ENCODE results near the gene MAT2B.

The MAT2B gene

DNA sequence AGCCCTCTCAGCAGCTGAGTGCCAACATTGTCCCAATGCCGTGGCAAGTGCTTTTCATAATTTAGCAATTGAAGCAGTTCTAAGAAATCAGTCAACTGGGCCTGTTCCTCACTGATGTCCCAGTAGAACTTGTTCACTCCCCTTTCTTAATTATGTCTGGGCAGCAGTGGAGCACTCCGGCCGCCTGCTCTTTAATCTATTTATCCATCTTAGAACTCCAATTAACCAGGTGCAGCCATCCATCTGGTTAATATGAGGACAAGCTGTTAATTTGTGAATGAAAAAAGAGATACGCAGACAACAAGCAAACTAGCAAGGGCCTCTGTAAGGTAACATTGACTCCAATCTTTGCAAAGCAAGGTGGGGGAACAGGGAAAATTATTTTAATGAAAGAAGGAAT lies 39.4 kb downstream of the MAT2B start:
- no peak overlapping the region for H3K27ac ChIP-seq
- no peak for DNase-seq (ENCODE audit: low read depth, low spot score)

DNA sequence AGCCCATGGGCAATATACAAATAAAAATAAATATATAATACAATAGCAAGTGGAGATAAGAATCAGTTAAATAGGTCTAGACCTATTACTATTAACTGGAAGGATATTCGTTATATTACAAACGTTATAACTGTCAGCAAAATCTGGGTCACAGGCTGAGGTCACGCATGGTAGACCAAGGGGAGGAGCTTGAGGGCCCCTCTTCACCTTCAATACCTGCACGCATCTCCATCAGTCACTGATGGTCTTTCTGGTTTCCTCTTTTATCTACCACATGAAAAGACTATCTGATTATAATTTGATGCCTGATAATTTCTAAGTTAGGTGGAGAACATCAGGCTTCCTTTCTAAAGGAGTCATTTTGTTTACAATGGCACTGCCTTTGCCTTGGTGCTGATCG lies 43.2 kb downstream of the MAT2B start:
- DNase-seq (ENCODE audit: low read depth, low spot score), result no peak
- no peak overlapping the region for H3K27ac ChIP-seq

DNA sequence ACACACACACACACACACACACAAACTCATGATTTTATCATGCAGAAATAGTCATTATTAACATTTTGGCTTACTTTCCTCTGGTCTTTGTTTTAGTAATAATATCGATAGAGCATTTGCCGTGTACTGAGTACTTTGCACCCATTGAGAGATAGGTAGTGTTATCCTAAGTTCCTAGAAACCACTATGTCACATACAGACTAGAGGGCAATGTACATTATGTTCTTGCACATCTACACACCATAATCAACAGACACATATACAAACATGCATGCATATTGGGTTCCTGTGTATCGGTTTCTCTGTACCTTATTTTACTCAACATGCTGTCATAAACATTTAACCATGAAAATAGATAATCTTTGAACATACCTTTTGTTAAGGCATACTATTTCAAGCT lies 45.7 kb downstream of the MAT2B start:
- DNase-seq (ENCODE audit: low read depth, low spot score), result no peak
- no peak overlapping the region for H3K27ac ChIP-seq

DNA sequence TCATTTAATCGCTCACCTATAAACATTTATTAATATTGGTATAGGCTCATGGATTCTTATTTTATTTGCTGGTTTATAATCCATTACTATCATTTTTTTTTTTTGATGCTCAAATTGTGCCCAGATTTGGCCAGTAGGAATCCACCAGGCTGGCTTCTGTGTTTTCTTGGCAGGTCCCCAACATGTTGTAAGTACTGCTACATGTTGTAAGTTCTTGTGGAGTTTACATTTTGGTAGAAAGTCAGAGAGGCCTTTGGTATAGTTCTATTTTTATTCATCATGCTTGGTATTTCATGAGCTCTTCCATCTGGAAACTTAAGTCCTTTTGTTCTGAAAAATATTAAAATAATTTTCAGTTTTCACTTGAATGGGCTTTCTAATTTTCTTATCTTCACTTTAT lies 47.1 kb downstream of the MAT2B start:
- no peak for DNase-seq (ENCODE audit: low read depth, low spot score)
- H3K27ac ChIP-seq, result no peak overlapping the region

DNA sequence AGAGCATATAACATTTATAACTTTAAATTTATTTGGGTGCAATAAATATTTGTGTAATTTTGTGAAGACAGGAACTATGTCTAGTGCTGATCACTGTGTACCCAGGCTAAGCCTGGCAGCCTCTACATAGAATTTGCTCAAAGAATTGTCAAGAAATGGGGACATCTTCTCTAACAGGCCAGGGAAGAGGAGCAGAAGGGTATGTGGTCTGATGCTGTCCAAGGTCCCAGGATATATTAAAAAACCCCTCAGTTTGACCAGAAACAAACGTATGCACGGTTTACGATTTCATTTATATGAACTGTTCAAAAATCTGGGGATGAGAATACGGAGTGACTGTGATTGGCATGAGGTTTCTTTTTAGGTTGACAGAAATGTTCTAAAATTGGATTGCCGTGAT lies 55.9 kb downstream of the MAT2B start:
- DNase-seq (ENCODE audit: low read depth, low spot score), result no peak
- no peak overlapping the region for H3K27ac ChIP-seq

DNA sequence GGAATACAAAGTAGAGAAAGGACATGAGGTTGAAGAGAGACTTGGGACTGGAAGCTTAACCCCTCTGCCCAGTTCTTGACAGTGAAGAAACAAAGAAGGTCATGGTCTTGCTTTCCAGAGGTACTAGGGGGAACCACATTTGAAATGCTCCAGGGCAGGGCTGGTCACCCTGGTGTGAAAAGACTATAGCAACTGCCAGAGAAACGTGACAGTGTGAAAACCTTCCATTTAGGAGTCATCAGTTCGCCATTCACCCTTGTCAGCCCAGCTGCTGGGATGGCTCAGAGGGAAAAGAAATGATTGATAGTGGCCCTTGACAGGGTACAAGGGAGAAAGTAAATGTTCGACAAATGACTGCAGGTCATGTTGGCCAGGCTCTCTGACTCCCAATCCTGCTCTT lies 56.7 kb downstream of the MAT2B start:
- H3K27ac ChIP-seq, result no peak overlapping the region
- DNase-seq (ENCODE audit: low read depth, low spot score), result no peak

DNA sequence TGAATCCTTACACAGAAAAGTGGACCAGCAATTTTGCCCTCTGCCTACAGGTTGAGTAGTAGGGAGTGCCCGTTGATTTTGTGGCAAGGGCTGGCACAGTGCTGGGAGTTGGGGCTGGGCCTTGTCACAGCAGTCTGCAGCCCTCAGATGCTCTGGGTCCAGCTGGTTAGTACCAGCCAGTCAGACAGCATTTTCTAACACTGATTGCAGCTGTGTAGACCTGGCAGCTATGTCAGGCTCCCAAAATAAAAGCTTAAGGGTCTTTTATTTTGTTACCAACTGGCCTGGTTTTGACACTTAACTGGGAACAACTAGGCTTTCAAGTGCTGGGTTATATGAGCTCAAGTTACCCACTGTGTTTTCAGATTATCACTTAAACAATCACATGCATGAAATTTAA lies 57.7 kb downstream of the MAT2B start:
- DNase-seq (ENCODE audit: low read depth, low spot score), result no peak

DNA sequence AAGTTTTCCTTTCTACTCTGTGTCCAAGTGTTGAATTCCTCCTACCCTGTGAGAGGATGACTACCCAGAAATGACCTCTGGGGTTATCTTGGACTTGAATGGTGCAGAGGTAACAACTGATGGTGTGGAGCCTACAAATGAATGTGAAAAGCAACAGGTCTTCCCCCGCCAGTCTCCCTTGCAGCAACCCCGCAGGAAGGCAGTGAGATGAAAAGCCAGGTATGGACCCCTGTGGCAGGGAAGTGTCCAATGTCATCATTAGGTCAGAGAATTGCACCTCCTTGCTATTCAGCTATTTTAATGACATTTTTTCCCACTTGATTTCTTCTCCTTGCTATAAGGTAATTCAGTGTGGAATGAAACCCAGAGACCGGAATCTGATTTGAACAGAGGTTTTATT lies 58.5 kb downstream of the MAT2B start:
- no peak for DNase-seq (ENCODE audit: low read depth, low spot score)
- H3K27ac ChIP-seq, result no peak overlapping the region

More for the DNA sequence above, 57.7 kb downstream of the MAT2B start:
- H3K27ac ChIP-seq, result no peak overlapping the region

DNA sequence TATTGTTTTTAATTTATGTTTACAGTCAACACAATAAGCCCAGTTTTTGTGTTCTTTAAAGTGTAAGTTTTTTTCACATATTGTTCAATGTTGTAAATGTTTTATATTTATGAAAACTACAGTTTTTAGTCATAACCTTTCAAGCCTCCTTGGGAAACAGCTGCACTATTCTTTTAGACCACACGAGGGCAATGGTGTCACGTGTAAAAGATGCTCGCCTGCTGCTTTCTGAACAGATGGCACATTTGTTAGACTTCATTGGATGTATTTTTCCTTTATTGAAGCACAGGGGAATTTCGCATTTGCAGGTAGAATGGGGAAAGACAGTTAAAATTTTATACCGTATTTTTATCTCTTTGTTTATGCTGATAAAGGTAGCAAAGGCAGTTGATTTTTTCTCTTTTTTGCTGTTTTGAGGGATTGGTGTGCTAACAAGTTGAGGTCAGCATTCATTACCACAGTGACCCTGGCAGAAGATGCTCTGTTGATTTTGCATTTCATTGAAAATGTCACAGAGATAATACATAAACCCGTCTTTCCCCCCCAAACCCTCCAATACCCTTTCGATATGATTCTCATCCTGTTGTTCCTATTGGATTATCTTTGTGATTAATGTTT lies 59.0 kb downstream of the MAT2B start:
- DNase-seq (ENCODE audit: low read depth, low spot score), result no peak
- no peak overlapping the region for H3K27ac ChIP-seq

DNA sequence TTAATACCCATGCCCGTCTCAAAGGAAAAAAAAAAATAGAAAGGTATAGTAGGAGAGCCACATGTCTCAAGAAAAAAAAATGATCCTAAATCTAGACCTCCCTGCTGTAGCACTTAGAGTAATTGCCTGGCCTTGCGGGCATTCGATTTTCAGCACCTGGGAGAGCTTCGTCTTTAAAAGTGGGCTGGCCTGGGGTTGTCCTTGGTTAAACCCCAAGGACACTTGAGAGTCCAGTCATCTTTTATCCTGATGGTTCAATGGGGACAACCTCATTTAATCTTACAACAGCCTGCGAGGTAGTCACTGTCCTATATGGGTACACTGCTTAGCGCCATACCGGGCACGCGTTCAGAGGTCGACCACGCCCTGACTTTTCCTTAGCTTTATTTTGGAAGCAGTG lies 60.1 kb downstream of the MAT2B start:
- DNase-seq (ENCODE audit: low read depth, low spot score), result no peak
- no peak overlapping the region for H3K27ac ChIP-seq

DNA sequence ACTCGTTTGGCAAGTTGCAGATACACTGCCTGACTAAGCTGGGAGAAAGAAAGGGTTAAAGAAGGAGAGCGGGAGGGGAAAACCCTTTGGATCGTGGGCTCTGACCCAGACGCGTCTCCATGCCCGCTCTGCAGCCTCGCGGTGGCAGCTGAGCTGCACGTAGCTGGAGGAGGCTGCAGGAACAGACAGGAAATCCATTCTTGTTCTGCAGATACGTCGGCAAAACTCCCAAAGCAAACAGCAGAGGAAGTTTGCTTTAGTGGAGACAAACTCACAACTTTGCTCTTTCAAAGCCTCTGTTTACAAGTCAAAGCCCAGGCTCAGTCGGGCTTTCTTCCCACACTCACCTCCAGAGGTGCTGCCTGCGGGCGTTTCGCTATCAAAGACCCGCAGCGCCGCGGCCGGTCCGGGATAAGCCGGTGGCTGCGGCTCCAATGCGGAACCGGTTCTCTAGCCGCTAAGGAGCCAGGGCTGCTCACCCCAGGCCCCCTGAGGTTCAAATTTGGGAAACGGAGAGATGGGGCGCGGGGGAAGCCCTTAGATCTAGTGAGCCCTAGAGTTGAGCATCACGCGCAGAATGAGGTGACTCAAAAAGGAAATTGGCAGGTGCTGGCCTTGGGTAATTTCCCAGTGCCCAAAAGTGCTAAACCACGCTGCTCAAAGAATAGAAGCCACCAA lies 60.7 kb downstream of the MAT2B start:
- no peak for DNase-seq (ENCODE audit: low read depth, low spot score)

DNA sequence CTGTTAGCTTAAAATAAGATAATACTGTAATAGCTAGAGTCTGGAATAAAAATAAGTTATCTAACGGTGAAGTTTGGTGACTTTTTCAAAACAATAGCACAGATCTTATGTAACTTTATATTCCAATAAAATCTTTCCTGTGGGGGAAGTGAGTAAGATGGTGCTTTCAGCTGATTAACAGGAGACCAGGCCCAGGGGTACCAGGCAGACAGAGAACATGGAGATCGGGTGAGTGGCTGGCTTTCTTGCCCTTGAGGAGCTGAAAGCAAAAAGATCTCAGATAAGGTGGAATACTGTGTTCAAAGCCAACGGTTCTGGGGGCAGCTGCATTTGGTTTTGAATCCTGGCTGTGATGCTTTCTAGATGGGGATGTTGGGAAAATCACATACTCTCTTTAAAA lies 61.3 kb downstream of the MAT2B start:
- no peak overlapping the region for H3K27ac ChIP-seq
- no peak for DNase-seq (ENCODE audit: low read depth, low spot score)

More for the DNA sequence above, 60.7 kb downstream of the MAT2B start:
- H3K27ac ChIP-seq, result no peak overlapping the region

DNA sequence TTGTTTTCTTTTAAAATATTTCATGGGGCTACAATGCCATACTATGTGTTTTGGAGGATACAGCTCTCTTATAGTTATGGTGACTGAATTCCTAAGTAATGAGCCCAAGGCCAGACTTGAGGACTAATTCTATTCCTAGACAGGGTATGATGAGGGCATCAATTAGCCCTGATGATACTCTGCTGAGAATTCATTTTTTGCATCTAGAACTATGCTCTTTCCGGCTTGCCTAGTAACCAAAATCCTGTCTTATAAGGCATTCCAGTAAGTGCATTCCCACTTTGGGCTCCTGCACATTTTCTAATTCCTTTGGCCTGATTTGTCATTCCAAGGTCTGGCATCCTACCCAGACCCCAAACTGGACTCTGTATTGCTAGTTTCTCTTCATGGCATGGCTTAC lies 62.4 kb downstream of the MAT2B start:
- H3K27ac ChIP-seq, result no peak overlapping the region
- DNase-seq (ENCODE audit: low read depth, low spot score), result no peak

All from epithelial cell of prostate (primary cell).